IMR-90 (cell line): ENCODE results near the gene BEGAIN. TPM values are rescaled to one million over a fixed set of nuclear protein-coding genes. Genes with fewer than 3 reads are reported as not detected.

Experiments
- ATAC-seq: fragments of 200-7000 bp; cut with Tn5 transposase; 2 replicates; pipeline ENCODE4 v1.9.1; 2020; ENCODE audit warnings: low read depth, mild to moderate bottlenecking, moderate library complexity
- BruUV-seq: library from RNA; stranded (reverse); fragments of 400-500 nt; replicated peaks from 2 replicates; lab custom pipeline; 2021; lab: Mats Ljungman, UMichigan
- CTCF ChIA-PET: fragments of 300-600 bp; formaldehyde crosslinking; extraction: SDS; loops from one replicate; lab custom pipeline; 2021; ENCODE audit warnings: antibody characterized with exemption; lab: Yijun Ruan, JAX
- POLR2A ChIA-PET: fragments of 300-600 bp; sonication (Branson Sonifier 250); formaldehyde crosslinking; loops from one replicate; lab custom pipeline; 2022; ENCODE audit warnings: antibody characterized with exemption; ENCODE audit not compliant: unreplicated experiment; lab: Charles Lee
- DNase-seq: peaks from one replicate; pipeline ENCODE4 v3.0.0; 2013
- H2AFZ ChIP-seq: replicated peaks from 2 replicates; pipeline ENCODE3; 2013; ENCODE audit warnings: low read length, mild to moderate bottlenecking; ENCODE audit not compliant: poor library complexity
- H2AK5ac ChIP-seq: 2 replicates; pipeline ENCODE4 v1.6.1; 2013; ENCODE audit warnings: low read depth, low read length, inconsistent platforms
- H2AK9ac ChIP-seq: replicated peaks from 2 replicates; pipeline ENCODE3; 2013; ENCODE audit warnings: mild to moderate bottlenecking, low read depth, low read length, moderate library complexity; ENCODE audit not compliant: poor library complexity
- H2BK120ac ChIP-seq: 2 replicates; pipeline ENCODE4 v1.6.1; 2013; ENCODE audit warnings: low read depth, low read length, inconsistent platforms
- H2BK15ac ChIP-seq: 3 replicates; pipeline ENCODE4 v1.6.1; 2013; ENCODE audit warnings: low read depth, low read length, inconsistent platforms
- H2BK20ac ChIP-seq: 2 replicates; pipeline ENCODE4 v1.6.1; 2013; ENCODE audit warnings: low read depth, mild to moderate bottlenecking, inconsistent platforms, low read length, moderate library complexity
- H2BK5ac ChIP-seq: 2 replicates; pipeline ENCODE4 v1.6.1; 2013; ENCODE audit warnings: mild to moderate bottlenecking, low read depth, low read length, inconsistent platforms; ENCODE audit not compliant: poor library complexity, severe bottlenecking
- H3K14ac ChIP-seq: replicated peaks from 2 replicates; pipeline ENCODE4 v1.6.1; 2013; ENCODE audit warnings: low read depth, low read length, inconsistent platforms
- H3K18ac ChIP-seq: 2 replicates; pipeline ENCODE4 v1.6.1; 2013; ENCODE audit warnings: low read depth, low read length, control low read depth
- H3K23ac ChIP-seq: 2 replicates; pipeline ENCODE4 v1.6.1; 2013; ENCODE audit warnings: low read depth, low read length, inconsistent platforms
- H3K27ac ChIP-seq: 2 replicates; pipeline ENCODE4 v1.5.1; 2013; ENCODE audit warnings: mild to moderate bottlenecking, control low read depth, low read length; ENCODE audit not compliant: insufficient read depth
- H3K27me3 ChIP-seq: 2 replicates; pipeline ENCODE4 v1.6.1; 2013; ENCODE audit warnings: low read length; ENCODE audit not compliant: control insufficient read depth, insufficient read depth
- H3K36me3 ChIP-seq: 2 replicates; pipeline ENCODE4 v1.6.1; 2013; ENCODE audit warnings: low read length, mixed read lengths; ENCODE audit not compliant: control insufficient read depth, insufficient read depth
- H3K4ac ChIP-seq: 2 replicates; pipeline ENCODE4 v1.6.1; 2013; ENCODE audit warnings: low read depth, low read length, inconsistent platforms
- H3K4me1 ChIP-seq: 2 replicates; pipeline ENCODE4 v1.6.1; 2013; ENCODE audit warnings: low read length, mixed read lengths; ENCODE audit not compliant: control insufficient read depth, insufficient read depth
- H3K4me2 ChIP-seq: 2 replicates; pipeline ENCODE4 v1.6.1; 2013; ENCODE audit warnings: low read depth, mild to moderate bottlenecking, control low read depth, low read length, moderate library complexity
- H3K4me3 ChIP-seq: 2 replicates; pipeline ENCODE4 v1.5.1; 2013; ENCODE audit warnings: low read depth, mild to moderate bottlenecking, control low read depth, low read length, moderate library complexity; ENCODE audit not compliant: insufficient read depth
- H3K56ac ChIP-seq: 2 replicates; pipeline ENCODE4 v1.6.1; 2013; ENCODE audit warnings: low read length, inconsistent platforms; ENCODE audit not compliant: insufficient read depth; ENCODE audit errors: extremely low read depth
- H3K79me1 ChIP-seq, 2 experiments: 2 replicates each; pipeline ENCODE4 v1.6.1; 2013; ENCODE audit warnings: low read length in 2 of 2, inconsistent platforms in 1 of 2, low read depth in 1 of 2
- H3K9ac ChIP-seq: 2 replicates; pipeline ENCODE4 v1.6.1; 2013; ENCODE audit warnings: low read depth, low read length, control low read depth
- H3K9me1 ChIP-seq: 2 replicates; pipeline ENCODE4 v1.6.1; 2013; ENCODE audit warnings: low read length, inconsistent platforms; ENCODE audit not compliant: insufficient read depth
- H3K9me3 ChIP-seq: 2 replicates; pipeline ENCODE4 v1.6.1; 2013; ENCODE audit warnings: low read length; ENCODE audit not compliant: control insufficient read depth, insufficient read depth
- H4K20me1 ChIP-seq: 2 replicates; pipeline ENCODE4 v1.6.1; 2013; ENCODE audit warnings: low read length, inconsistent platforms; ENCODE audit not compliant: insufficient read depth
- H4K5ac ChIP-seq: 2 replicates; pipeline ENCODE4 v1.6.1; 2013; ENCODE audit warnings: mild to moderate bottlenecking, low read depth, low read length, control low read depth
- H4K8ac ChIP-seq, 2 experiments: 2 replicates each; pipeline ENCODE4 v1.6.1; 2013; ENCODE audit warnings: low read depth in 2 of 2, low read length in 2 of 2, control low read depth in 1 of 2, inconsistent platforms in 1 of 2
- H4K91ac ChIP-seq: 2 replicates; pipeline ENCODE4 v1.6.1; 2013; ENCODE audit warnings: low read depth, low read length, inconsistent platforms; ENCODE audit not compliant: insufficient read depth
- CEBPB ChIP-seq: IDR thresholded peaks from 2 replicates; pipeline ENCODE4 v1.6.1; 2012; ENCODE audit warnings: low read depth, low read length, improper control_type of control experiment
- FOS ChIP-seq: fragments of 150-350 bp; IDR thresholded peaks from 2 replicates; pipeline ENCODE4 v1.6.1; 2016; ENCODE audit warnings: low read depth, low read length
- MAFK ChIP-seq: IDR thresholded peaks from 2 replicates; pipeline ENCODE4 v1.6.1; 2012; ENCODE audit warnings: low read depth, low read length, improper control_type of control experiment
- MAZ ChIP-seq: IDR thresholded peaks from 2 replicates; pipeline ENCODE4 v1.6.1; 2012; ENCODE audit warnings: low read depth, mild to moderate bottlenecking, low read length, improper control_type of control experiment, moderate library complexity, borderline replicate concordance
- MXI1 ChIP-seq: IDR thresholded peaks from 2 replicates; pipeline ENCODE4 v1.6.1; 2012; ENCODE audit warnings: low read depth, mild to moderate bottlenecking, low read length, moderate library complexity, borderline replicate concordance
- NFE2L2 ChIP-seq: fragments of 150-350 bp; IDR thresholded peaks from 2 replicates; pipeline ENCODE4 v1.6.1; 2016; ENCODE audit warnings: low read depth, mild to moderate bottlenecking, low read length
- RAD21 ChIP-seq: IDR thresholded peaks from 2 replicates; pipeline ENCODE4 v1.6.1; 2012; ENCODE audit warnings: low read length, improper control_type of control experiment
- RCOR1 ChIP-seq: IDR thresholded peaks from 2 replicates; pipeline ENCODE4 v1.6.1; 2012; ENCODE audit warnings: mild to moderate bottlenecking, low read length, improper control_type of control experiment; ENCODE audit not compliant: insufficient replicate concordance
- RFX5 ChIP-seq: IDR thresholded peaks from 2 replicates; pipeline ENCODE4 v1.8.0; 2012; ENCODE audit warnings: low read depth, mild to moderate bottlenecking, low read length, moderate library complexity
- SMC3 ChIP-seq: fragments of 150-350 bp; IDR thresholded peaks from 2 replicates; pipeline ENCODE4 v1.6.1; 2016; ENCODE audit warnings: low read depth, mild to moderate bottlenecking, antibody characterized with exemption, low read length, moderate library complexity
- USF2 ChIP-seq: fragments of 150-350 bp; IDR thresholded peaks from 2 replicates; pipeline ENCODE4 v1.6.1; 2017; ENCODE audit warnings: mild to moderate bottlenecking, antibody characterized with exemption, low read length, low read depth
- WGBS, 2 experiments: methylation state at CpG; one replicate each; pipeline versions ENCODE4 v1.1.5 to v1.1.7; 2013; ENCODE audit warnings: missing lambda C conversion rate in 2 of 2; ENCODE audit not compliant: insufficient read length in 1 of 2; ENCODE audit errors: extremely low coverage in 2 of 2; 5-methylcytosine and 5-hydroxymethylcytosine counted together
- dilution Hi-C: fragments of 300-500 bp; cut with HindIII; formaldehyde crosslinking; loops from one replicate; pipeline ENCODE4 v1.14.3; 2018; ENCODE audit warnings: low sequenced_read_pairs; ENCODE audit not compliant: unreplicated experiment
- in situ Hi-C: fragments of 300-500 bp; cut with MboI; formaldehyde crosslinking; loops from 3 replicates; pipeline ENCODE4 v1.14.3; 2019; ENCODE audit warnings: low sequenced_read_pairs, inconsistent platforms, mixed read lengths
- intact Hi-C: fragments of 100-400 bp; cut with micrococcal nuclease; formaldehyde crosslinking; loops from 2 replicates; pipeline ENCODE4 v1.10.0; 2022
- polyA plus RNA-seq, 3 experiments: library from polyadenylated mRNA; depleted of rRNA; stranded (reverse); fragments of >200 nt; gene quantifications; 2 replicates each; pipeline ENCODE4 v1.2.3, GENCODE V29; 2012; ENCODE audit warnings: low replicate concordance in 1 of 3
- total RNA-seq: library from RNA; depleted of rRNA; stranded (reverse); fragments of >200 nt; gene quantifications from 2 replicates; pipeline ENCODE4 v1.2.3, GENCODE V29; 2012
- TF ChIP-seq, protein P1 (sequence below): conservative IDR thresholded peaks from 2 replicates; pipeline ENCODE4 v1.5.1; 2012; ENCODE audit warnings: mild to moderate bottlenecking, low read depth, low read length, improper control_type of control experiment

The BEGAIN gene
- total and polyA plus RNA-seq, 2 of the 4 experiments (the other 2 are of a cell fraction): 0.18 to 0.99 TPM

GRCh38 chr14:100587763-100588411, 670 bp upstream of the BEGAIN start:
- Histone ChIP-seq H2BK15ac (no peak overlapping the region), H2AK5ac (no peak overlapping the region), H3K27ac (no peak overlapping the region), H3K14ac (no peak overlapping the region), H3K9me1 (no peaks in the 10 kb centered on the region), H2AFZ (no peak overlapping the region), H3K9ac (no peak overlapping the region), H2BK120ac (no peak overlapping the region), H3K23ac (no peak overlapping the region), H3K4ac (no peak overlapping the region), H4K8ac (no peak overlapping the region), H3K4me1 (no peaks in the 10 kb centered on the region), H4K20me1 (no peaks in the 10 kb centered on the region), H3K79me1 (no peaks in the 10 kb centered on the region), H3K56ac (no peak overlapping the region), H3K36me3 (no peaks in the 10 kb centered on the region), H3K4me3 (no peak overlapping the region), H4K5ac (no peak overlapping the region), H2BK5ac (no peak overlapping the region), H3K9me3 (no peaks in the 10 kb centered on the region), H2AK9ac (no peak overlapping the region), H3K4me2 (no peak overlapping the region), H2BK20ac (no peak overlapping the region), H3K18ac (no peak overlapping the region), H3K27me3 (peaks cover 68% of the 10 kb centered on the region), H4K91ac (no peak overlapping the region)
- POLR2A ChIA-PET: no interaction called here
- dilution Hi-C loops: no loop called here
- in situ Hi-C loops: no loop called here
- BruUV-seq: no TSS peak
- CTCF ChIA-PET: no interaction called here
- DNase-seq: no peak
- WGBS, 2 experiments: 44% methylated on average over 8 of the region's 15 CpGs; no CpG with 5 or more reads in 1 of the 2 experiments
- ATAC-seq: no peak
- no peak for TF ChIP-seq SMC3
- no peak for TF ChIP-seq MAZ
- no peak for TF ChIP-seq MXI1
- no peak for TF ChIP-seq CEBPB
- TF ChIP-seq RCOR1: no peak
- TF ChIP-seq MAFK: no peak
- TF ChIP-seq RFX5: no peak
- TF ChIP-seq, protein P1, sequence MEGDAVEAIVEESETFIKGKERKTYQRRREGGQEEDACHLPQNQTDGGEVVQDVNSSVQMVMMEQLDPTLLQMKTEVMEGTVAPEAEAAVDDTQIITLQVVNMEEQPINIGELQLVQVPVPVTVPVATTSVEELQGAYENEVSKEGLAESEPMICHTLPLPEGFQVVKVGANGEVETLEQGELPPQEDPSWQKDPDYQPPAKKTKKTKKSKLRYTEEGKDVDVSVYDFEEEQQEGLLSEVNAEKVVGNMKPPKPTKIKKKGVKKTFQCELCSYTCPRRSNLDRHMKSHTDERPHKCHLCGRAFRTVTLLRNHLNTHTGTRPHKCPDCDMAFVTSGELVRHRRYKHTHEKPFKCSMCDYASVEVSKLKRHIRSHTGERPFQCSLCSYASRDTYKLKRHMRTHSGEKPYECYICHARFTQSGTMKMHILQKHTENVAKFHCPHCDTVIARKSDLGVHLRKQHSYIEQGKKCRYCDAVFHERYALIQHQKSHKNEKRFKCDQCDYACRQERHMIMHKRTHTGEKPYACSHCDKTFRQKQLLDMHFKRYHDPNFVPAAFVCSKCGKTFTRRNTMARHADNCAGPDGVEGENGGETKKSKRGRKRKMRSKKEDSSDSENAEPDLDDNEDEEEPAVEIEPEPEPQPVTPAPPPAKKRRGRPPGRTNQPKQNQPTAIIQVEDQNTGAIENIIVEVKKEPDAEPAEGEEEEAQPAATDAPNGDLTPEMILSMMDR: no peak
- no peak for TF ChIP-seq NFE2L2
- TF ChIP-seq USF2: no peak
- TF ChIP-seq RAD21: no peak
- TF ChIP-seq FOS: no peak
- intact Hi-C loops: no loop called here
